GM18511 (cell line): ENCODE results near the gene FHAD1.
"Not testable (repeated sequence)": the region's sequence is repeated elsewhere in the genome, so short reads cannot be mapped to it uniquely, and the experiment has no call there.

Experiments
- ATAC-seq: cut with Tn5 transposase; IDR thresholded peaks from one replicate; pipeline ENCODE4 v1.9.1; 2021; ENCODE audit warnings: mild to moderate bottlenecking, moderate library complexity; ENCODE audit not compliant: unreplicated experiment

The FHAD1 gene

DNA sequence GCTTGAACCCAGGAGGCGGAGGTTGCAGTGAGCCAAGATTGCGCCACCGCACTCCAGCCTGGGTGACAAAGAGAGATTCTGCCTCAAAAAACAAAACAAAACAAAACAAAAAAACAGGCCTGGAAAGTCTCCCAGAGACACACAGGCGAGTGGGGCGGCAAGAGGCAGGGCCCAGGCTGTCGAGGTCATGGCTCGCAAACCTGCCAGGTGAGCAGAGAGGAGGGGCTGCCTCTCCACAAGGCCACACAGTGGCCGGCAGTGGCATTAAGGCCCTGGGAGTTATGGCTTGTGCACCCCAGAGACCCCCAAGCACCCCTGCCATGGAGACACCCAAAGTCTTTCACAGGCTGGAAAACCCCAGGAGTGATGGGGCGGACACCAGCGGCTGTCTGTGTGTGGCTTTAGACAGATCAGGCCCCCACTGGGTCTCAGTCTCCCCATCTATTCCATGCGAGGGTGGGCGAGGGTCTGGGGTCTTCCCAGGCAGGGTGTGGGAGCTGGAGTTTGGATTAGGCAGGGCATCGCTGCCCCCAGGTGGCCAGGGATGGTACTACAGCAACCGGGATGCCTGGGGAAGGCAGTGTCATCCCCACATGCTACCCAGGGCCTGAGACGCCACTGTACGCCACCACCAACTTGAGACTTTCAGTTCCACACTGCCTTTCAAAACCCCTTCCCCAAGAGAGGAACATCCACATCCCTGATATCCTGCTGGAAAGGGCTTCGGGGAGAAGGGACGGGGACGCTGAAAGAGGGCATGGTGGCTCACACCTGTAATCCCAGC, 184.0 kb downstream of the FHAD1 start:
- ATAC-seq, result no peak

DNA sequence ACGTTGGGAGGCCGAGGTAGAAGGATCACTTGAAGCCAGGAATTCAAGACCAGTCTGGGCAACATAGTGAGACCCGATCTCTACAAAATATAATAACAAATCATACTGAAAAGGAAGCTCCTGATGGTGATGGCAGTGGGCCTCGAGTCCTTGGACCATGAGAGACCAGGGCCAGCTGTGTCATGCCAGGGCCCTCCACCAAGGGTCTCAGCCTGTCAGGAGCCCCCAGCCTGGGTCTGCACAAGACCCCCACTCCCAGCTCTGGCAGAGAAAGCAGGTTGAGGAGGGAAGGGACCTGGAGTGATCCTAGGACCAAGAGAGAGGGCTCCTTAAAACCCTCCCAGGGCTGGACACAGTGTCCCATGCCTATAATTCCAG, 184.5 kb downstream of the FHAD1 start:
- no peak for ATAC-seq

DNA sequence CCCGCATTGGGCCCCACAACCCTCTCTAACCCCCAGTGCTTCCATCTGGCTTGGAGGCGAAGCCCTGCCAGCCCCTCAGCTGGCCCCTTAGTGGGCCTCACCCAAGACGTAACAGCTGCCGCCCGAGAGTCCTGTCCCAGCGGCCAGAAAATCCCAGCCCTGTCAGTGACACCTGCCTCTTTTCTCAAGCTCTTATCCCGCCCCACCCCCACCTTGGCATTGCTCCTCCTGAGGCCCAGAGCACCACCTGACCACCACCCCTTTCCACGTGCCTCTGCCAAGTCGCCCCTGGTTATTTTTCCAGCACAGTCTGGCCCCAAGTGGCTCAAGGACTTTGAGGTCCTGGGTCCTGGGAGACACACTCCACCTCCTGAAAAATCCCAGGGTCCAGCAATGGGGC, 185.3 kb downstream of the FHAD1 start:
- no peak for ATAC-seq

DNA sequence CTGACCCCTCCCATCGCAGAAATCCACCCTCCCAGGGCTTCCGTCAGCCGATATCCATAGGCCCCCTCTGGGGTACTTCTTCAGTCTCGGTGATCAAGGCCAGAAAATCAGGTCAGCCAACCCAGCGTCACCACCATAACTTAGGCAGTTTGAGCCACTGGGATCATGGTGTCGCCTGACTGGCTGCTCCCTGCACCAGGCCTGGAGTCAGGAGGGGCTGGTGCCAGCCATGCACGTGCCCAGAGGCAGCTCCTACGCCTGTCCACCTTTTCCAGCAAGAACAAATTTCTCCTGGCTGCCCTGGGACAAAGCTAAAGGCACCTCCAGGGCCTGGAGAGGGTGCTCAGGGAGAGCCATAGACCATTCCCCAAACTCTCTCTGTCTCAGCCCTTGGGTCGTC, 186.4 kb downstream of the FHAD1 start:
- no peak for ATAC-seq

DNA sequence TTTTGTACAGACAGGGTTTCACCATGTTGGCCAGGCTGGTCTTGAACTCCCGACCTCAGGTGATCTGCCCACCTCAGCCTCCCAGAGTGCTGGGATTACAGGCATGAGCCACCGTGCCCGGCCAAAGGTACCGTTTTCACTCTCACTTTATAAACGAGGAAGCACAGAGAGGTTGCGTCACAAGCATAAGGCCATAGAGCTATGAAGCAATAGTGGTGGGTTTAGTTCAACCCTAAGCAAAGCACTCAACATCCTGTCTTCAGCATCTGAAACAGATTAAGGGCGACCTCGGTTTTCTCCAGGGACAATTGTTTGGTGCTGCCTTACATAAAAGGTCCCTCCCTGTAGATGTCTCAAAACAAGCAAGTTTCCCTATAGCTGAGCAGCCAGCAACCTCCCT, 187.7 kb downstream of the FHAD1 start:
- ATAC-seq, result not testable (repeated sequence)

DNA sequence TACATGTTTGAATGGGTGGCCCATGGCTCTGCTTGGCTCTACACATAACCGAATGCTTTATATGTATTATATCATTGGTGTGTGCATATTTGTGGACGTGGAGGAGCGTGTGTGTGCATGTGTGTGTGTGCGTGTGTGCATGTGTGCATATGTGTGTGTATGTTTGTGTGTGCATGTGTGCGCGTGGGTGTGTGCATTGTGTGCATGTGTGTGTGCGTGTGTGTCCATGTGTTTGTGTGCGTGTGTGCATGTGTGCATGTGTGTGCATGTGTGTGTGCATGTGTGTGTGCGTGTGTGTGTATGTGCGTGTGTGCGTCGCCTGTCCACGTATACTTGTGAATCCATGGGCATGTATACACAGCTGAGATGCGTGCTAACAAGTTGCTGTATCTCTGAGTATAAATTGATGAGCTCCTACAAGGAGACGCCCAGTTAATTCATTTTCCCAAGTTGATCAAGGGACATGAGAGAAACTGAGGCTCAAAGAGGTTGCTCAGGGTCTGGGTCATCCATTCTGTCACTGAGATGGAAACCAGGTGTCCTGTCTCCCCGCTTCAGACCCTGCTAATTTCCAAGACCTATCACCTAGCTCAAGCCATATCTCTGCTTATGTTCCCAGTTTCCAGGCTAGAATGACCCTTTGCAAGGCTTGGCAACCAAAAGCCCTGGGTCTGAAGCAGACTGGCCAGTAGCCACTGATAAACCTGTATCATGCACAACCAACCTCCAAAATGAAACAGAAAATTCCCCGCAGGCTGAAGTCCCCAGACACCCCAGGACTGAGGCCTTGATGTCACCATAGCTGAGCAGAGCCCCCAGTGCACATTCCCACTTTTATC, 188.4 kb downstream of the FHAD1 start:
- ATAC-seq, result no peak

DNA sequence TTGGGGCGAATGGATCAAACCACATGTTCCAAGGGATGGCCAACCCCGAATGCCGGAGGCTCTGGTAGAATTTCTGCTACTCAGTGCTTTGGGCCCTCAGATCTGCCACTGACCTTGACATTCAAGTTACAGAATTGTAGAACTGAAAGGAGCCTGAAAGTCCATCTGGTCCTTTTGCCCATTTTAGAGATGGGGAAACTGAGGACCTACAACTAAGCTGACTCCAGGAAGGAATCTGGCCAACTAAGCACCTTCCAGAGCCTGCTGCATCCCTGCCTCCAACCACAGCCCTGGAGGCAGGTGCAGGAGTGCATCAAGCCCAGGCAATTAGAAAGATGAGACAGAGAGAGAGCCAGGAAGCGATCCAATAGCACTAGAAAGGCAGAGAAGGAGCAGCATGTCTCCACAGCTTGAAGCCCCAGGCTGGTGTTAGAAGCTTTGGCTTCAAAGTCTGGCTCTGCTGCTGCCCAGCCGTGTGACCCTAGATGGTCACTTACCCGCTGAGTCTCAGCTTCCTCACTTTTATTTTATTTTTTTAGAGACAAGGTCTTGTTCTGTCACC, 189.9 kb downstream of the FHAD1 start:
- no peak for ATAC-seq

DNA sequence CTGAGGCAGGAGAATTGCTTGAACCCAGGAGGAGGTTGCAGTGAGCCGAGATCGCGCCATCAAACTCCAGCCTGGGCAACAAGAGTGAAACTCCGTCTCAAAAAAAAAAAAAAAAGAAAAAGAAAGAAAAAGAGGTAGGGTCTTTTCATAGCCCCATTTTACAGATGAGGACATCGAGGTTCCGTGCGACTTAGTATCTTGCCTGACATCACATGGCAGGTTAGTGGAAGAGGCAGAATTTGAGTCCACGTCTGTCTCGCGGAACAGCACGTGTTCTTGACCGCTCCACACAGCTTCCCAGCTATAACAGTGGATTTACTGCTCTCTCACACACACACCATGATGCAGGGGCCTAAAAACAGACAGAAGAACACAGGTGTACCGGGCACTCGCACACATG, 192.3 kb downstream of the FHAD1 start:
- ATAC-seq, result no peak

DNA sequence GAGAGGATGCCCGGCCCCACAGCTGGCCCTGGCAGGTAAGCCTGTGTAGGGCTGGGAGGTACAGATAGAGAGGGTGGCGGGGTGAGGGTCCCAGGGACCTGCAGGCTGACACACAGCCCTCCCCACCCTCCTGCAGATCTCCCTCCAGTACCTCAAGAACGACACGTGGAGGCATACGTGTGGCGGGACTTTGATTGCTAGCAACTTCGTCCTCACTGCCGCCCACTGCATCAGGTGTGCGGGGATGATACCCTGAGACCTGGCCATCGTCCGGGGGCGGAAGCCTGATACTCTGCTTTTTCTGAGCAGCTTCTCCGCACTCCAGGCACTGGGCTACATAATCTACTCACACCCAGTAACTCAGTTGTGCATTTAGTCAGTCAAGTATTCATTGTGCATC, 193.3 kb downstream of the FHAD1 start:
- ATAC-seq, result no peak

DNA sequence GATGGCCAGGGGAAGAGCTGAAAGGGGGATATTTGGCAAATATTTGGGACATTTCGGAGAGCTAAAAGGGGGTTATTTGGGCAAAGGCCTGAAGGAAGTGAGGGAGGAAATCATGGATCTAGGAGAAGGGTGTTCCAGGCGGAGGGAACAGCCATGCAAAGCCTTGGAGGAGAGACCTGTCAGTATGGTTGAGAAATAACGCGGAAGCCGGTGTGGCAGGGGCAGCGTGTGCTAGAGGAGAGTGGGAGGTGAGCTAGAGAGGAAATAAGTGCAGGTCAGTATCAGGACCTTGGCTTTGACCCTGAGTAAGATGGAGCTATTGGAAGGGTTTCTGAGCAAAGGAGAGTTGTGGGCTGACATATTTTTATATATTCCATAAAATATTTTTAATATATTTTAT, 194.2 kb downstream of the FHAD1 start:
- ATAC-seq, result no peak

DNA sequence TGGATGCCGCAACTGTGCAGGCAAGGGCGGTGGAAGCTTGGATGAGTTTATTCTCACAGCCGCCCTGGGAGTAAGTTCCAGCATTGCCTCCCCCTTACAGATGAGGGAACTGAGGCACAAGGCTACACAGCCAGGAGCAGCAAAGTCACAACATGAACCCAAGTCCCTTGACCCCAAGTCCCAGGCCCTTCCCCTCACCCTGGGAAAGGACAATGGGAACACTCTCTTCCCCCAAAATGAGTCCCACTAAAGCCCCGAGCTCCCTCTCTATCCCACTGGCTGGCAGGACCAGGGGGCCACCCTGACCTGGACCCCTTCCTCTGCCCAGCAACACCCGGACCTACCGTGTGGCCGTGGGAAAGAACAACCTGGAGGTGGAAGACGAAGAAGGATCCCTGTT, 195.1 kb downstream of the FHAD1 start:
- ATAC-seq, result no peak

DNA sequence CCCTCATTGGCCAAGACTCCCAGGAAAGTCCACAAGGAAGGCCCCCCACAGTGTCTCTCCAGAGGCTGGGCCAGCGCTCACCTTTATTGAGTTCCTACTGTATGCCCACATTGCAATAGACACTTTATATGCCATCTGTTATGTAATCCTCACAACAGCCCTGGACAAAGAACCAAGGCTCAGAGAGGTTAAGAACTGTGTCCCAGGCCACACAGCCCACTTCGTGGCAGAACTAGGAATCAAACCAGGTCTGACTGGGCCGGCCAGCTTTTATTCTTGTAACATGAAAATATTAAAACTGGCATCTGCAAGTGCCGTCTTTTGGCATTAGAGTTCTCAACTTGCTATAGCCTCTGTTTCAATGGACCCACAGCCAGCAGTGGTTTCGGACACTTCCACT, 195.7 kb downstream of the FHAD1 start:
- ATAC-seq, result no peak

DNA sequence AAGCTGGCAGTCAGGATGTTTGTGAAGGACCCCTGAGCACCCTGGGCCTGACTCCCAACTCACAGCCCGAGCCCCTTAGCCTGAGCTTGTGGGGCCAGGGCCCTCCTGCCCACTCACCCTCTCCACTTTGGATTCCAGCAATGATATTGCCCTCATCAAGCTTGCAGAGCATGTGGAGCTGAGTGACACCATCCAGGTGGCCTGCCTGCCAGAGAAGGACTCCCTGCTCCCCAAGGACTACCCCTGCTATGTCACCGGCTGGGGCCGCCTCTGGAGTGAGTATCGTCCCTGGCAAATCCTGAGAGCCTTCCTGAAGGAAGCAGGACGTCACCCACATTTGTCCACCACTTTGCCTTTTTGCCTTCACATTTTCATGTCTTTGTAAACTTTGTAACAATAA, 196.3 kb downstream of the FHAD1 start:
- no peak for ATAC-seq

DNA sequence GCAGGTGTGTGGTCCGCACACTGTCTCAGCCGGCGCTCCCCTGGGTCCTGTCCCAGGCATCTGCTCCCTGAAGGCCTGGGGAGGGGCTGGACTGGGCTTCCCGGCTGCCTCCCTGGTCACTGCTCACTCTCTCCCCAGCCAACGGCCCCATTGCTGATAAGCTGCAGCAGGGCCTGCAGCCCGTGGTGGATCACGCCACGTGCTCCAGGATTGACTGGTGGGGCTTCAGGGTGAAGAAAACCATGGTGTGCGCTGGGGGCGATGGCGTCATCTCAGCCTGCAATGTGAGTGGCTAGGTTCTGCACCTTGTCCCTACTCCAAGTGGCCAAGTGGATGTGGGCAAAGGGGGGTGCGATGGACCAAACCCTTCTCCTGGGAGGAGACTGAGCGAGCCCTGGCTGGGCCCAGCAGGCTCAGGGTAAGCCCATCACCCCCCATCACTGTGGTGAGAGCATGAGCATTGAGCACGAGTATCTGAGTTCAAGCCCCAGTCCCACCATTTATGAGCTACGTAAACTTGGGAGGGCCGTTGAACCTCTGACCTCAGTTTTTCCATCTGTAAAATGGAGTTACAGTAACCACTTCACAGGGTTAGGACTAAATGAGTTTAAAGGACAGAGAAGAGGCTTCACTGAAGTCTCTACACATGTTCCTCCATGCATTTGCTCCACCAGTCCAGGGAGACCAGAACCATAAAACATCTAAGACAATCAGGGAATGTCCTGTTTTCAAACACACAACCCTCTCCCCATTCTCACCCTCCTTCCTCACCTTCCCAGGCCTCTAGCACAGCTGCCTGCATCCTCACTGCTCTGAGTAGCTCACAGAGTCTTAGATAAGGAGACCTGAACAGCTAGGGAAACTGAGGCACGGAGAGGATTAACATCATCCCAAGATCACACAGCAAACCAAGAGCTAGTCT, 197.7 kb downstream of the FHAD1 start:
- ATAC-seq, result no peak

DNA sequence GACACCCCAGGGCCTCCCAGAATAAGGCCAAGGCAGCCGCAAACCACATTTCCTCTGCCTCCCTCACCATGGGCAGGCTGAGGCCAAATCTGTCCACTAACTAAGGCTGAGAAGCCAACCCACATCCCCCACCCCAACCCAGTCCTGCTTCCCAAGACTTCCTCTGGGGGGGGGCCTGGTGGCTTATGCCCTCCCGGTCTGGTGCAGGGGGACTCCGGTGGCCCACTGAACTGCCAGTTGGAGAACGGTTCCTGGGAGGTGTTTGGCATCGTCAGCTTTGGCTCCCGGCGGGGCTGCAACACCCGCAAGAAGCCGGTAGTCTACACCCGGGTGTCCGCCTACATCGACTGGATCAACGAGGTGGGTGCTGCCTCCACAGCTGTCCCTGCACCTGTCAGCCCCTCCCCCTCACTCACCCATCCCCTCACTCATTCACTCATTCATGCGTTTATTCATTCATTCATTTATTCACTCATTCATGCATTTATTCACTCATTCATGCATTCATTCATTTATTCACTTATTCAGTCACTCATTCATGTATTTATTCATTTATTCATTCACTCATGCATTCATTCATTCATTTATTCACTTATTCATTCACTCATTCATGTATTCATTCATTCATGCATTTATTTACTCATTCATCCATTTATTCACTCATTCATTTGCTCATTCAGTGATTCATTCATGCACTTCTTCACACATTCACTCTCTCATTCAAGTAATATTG, 198.5 kb downstream of the FHAD1 start:
- no peak for ATAC-seq

DNA sequence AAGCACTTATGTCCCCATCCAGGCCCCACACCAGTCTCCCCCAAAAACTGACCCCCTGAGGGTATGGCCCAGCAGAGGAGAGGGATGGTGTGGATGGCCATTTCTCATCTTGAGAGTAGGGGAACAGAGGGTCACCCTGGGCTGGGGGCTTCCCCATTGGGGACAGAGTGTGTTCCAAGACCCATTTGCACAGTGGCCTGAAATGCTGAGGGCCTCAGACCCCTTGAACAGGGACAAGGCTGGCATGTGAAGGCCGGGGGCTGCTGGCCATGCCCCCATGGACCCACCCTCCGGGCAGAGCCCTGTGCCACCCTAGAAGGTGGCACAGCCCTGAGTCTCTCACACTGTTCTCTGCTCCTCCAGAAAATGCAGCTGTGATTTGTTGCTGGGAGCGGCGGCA, 199.2 kb downstream of the FHAD1 start:
- ATAC-seq, result no peak
